Stimulated activated naive CD4-positive, alpha-beta T cell treated with Interleukin-2 at 50 U/mL for 16 hours (primary cell): ENCODE data around the gene CLDN6.

Experiments used
- DNase-seq: peaks from one replicate; lab custom pipeline; 2025; lab: John Stamatoyannopoulos, UW

CLDN6 gene

DNA sequence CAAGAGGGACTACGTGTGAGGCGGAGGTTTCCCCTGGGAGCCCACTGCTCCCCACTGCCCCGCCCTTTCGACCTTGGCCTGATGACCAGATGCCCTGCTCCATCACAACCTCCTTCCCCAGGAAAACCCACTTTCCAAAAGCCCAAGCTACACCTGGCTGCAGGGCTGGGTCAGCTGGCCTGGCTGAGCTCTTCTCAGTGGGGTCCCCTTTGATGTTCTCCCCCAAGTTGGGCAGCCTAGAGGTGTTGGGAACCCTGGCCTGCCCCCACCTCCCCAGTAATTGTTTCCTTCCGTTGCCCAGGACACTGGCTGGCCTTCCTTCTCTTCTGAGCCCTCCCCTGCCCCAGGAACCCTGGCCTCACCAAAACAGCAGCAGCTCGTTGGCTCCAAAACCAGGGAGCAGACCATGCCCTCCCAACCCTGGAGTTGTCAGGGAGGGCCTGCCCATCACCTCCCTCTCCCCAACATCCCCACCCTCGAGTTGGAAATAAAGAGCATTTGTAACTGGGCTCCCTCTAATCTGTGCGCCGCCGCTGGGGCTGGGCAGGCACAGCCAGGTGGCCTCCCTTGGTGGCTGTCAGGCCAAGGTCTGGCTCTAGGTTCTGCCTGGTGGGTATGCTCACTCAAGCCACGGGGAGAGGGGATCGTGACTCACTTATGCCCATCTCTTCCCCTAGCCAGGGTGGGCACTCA, 3.8 kb downstream of the CLDN6 start:
- DNase-seq, result no peak

DNA sequence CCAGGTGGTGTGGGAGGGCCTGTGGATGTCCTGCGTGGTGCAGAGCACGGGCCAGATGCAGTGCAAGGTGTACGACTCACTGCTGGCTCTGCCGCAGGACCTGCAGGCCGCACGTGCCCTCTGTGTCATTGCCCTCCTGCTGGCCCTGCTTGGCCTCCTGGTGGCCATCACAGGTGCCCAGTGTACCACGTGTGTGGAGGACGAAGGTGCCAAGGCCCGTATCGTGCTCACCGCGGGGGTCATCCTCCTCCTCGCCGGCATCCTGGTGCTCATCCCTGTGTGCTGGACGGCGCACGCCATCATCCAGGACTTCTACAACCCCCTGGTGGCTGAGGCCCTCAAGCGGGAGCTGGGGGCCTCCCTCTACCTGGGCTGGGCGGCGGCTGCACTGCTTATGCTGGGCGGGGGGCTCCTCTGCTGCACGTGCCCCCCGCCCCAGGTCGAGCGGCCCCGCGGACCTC, 4.5 kb downstream of the CLDN6 start:
- no peak for DNase-seq

DNA sequence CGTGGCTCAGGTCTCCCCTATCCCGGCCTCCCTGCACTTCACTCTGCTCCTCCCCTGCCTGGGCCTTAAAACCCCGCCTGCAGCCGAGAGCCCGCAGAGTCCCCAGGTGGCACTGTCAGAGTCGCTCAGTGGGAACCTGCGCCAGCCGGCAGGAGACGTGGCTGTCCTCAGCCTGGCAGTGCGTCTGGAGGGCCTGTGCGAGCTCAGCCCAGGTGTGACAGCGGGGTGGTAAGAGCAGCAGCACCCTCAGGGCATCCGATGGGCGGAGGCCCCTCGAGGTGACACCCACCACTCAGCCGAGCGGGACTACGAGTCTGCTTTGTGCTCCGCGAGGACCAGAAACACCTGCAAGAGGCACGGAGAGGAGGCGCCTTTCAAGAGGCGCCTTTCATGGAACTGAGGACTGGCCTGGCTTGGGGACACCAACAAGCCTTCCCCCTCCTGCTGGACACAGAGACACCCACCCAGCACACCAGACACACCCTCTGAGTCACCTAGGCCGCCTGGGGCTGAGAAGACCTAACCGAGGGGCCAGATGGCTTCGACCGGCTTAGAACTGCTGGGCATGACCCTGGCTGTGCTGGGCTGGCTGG, 5.1 kb downstream of the CLDN6 start, which contains the start of gene CLDN9:
Gene CLDN9 (plus strand): TSS at position 96 of the 593 bp plus-strand sequence. CDS start 440 bp downstream, at position 536.
- no peak for DNase-seq

DNA sequence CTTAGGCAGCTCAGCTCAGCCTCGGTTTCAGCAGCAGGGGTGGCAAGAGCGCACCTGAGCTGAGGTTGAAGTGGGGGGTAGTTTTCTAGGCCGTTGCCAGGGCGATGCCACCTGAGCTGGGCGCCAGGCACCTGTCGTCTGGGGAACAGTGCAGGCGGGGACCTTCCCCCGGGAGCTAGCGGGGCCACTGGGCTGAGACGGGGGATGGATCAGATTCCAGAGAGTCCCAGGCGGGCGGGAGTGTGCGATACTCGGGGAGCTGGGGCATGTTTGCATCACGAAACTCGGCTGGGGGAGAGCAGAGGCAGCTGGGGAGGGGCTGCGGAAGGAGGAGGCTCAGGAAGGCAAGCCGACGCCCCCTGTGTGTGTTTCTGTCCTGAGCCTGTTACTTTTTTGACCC, 5.7 kb downstream of the CLDN6 start:
- DNase-seq, result no peak

DNA sequence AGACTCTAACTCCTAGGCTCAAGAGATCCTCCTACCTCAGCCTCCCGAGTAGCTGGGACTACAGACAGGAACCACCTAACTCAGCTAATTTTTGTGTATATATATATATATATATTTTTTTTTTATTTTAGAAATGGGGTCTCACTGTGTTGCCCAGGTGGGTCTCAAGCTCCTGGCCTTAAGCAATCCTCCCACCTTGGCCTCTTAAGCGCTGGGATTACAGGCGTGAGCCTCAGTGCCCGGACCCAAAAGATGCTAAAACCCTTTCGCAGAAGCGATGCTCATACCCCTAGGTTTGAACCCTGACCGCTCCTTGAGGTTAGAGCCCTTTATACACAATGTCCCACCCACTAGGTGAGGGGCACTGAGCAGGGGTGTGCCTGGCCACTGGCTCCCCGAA, 7.5 kb downstream of the CLDN6 start:
- no peak for DNase-seq

- DNase-seq, result no peak
Measured at GRCh38 chr16:3009568-3010390, 8.2 kb downstream of the CLDN6 start.

DNA sequence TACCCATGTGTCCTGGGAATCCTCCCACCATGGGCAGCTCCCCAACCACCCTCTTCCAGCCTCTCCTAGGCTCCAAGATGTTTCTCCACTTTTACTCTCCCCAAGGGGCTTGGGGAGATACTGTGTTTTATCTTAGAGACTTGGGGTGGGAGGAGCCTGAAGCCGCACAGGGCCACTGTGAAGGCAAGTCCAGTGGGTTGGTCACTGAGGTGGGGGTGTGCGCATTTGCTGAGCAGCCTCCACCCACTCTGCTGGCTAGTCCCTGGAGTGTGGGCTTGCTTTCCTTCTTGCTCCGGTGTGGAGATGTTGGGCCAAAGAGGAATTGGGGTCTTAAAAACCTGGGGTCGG, 9.3 kb downstream of the CLDN6 start:
- DNase-seq, result no peak

DNA sequence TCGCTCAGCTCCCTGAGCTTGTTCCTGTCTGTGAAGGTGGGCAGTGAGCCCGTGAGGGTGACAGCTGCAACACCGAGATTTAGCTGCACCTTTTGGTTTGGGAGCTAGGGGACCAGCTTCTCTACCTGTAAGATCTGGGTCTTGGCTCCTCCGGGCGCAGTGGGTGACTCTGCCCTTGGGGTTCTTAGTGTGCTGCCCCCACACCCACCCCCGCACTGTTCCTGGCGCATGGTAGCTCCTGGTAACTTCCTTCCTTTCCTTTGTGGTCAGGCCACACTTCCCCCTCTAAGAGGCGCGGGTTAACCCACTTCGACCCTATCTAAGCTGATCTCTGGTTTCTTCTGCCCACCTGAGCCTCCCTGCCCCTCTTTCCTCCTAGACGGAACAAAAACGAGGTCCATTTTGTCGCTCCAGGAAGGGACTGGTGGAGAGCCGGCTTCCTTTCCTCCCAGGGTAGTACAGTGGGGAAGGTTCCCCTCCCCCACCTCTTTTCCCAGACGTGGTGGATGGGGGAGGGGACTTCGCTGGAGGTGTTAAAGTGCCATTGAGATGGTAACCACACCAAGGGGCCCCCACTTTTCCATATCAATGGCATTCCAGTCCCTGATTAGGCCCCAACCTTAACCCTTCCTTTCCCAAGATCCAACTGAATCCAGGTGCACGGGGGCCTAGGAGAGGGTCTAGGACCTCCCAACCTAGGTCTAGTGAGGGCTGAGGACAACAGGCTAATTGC, 9.9 kb downstream of the CLDN6 start:
- DNase-seq, result no peak

GRCh38 chr16:3007059-3007956, 10.7 kb downstream of the CLDN6 start:
- DNase-seq, result no peak

DNA sequence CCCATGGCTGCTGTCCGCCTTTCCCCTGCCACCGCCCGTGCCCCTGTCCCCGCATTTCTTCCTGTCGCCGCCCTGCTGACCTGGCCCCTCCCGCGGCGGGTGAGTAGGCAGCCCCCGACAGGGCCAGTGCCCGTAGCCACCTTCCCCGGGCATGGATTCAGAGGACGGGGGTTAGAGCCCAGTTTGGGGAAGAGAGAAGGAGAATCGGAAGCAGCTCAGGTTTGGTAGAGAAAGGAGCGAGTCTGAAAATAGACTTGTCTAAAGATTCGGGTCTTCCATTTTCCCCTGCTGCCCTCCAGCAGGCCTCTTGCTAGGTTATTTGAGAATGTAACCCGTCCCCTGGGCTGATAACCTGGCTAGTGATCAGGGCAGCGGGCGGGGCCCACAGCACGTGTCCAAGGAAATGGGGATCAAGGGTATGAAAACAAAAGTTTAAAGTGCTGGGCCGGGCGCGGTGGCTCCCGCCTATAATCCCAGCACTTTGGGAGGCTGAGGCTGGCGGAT, 13.2 kb downstream of the CLDN6 start:
- DNase-seq, result no peak

DNA sequence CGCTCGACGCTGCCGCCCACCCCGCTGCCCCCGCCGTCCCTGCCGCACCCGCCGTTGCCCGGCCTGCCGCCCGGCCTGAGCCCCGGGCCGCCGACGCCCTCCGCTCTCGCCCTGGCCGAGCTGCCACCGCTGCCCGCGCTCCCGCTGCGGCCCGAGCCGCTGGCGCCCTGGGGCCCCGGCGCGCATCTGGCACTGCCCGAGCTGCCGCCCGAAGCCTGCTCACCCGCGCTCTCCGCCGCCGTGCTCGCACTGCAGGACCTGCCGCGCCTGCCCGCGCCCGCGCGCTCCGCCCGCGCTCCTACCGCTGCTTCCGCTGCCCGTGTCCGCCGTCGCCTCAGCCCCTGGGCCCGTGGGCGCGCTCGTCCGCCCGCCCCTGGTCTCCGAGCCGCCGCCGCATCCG, 13.7 kb downstream of the CLDN6 start:
- no peak for DNase-seq

DNA sequence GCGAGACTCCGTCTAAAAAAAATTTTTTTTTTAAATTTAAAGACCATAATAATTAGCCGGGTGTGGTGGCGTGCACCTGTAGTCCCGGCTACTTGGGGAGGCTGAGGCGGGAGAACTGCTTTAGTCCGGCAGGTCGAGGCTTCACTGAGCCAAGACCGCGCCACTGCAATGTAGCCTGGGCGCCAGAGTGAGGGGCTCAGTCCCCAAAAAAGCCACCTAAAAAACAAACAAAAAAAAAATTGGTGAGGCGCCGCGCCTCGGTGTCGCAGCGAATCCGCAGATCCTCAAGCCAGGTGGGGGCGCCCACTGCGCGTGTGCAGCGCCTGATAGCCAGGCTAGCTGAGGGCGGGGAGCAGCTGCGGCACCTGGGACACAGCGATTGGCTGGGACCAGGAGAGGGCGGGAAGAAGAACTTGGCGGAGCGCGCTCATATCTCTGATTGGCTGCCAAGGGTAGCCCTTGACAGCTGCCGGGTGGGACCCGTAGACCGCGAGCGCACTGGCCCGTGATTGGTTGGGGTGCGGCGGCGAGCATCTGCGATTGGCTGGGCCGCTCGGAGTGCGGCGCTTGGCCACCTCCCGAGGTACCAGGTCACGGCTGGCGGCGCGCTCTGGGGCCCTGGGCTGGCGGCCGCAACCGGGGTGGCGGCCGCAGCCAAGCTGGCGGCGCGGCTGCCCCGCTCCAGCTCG, 14.3 kb downstream of the CLDN6 start:
- peak; percentile 98 for DNase-seq

DNA sequence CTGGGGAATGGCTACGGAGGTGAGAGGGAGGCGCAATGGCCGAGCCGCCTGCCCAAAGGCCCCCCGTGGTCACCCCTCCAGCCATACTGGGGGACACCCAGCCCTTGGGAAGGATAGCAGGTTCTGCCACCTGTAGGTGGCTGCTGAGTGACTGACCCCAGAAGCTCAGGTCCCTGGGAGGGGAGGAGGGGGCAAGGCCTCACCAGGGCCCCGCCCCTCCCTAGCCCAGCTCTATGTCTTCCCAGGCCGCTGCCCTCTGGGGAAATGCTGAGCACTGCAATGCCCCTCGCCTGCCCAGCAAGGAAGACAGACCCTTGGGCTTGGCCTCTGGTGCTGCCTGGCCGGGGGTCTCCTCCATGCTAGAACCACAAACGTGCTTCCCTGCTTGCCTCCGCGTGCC, 16.7 kb downstream of the CLDN6 start:
- DNase-seq, result no peak

DNA sequence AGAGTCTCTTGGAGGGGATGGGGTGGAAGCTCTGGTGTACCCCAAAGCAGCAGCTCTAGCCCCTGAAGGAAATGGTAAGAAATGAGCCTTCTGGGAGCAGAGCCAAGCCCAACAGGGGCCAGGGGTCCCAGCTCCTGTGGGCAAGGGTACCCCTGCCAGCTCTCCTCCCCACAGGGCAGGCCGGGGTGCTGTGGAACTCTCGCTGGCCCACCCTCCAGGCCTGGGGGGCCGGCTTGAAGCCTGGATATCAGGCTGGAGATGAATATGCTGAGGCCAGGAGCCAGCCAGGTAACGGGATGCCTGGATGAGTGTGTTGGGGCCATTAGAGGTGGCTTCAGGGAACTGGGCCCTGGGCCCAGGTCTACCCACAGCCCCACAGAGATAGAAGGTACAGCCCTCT, 17.4 kb downstream of the CLDN6 start:
- DNase-seq, result no peak

DNA sequence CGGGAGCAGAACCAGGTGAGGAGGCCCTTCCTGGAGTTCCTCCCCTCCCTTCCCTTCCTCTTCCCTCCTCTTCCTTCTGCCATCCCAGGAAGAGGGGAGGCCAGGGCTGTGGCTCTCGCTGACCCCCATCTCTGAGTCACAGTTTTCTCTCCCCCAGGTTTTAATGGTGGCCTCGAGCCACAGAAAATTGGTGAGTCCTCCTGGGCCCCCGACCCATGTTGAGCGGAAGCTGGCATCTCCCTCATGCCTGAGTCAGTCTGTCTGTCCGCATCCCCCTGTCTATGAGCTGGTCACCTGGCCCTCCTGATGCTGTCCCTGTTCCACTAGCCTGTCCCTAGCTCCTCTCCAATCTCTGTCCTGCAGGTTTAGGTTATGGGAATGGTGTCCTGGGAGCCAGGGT, 18.1 kb downstream of the CLDN6 start:
- no peak for DNase-seq

- DNase-seq, result no peak
Measured at GRCh38 chr16:2996298-2996697, 21.7 kb downstream of the CLDN6 start.

GRCh38 chr16:2992383-2993081, 25.5 kb downstream of the CLDN6 start:
- DNase-seq, result no peak

- DNase-seq, result no peak
Measured at GRCh38 chr16:2991566-2992261, 26.3 kb downstream of the CLDN6 start.

DNA sequence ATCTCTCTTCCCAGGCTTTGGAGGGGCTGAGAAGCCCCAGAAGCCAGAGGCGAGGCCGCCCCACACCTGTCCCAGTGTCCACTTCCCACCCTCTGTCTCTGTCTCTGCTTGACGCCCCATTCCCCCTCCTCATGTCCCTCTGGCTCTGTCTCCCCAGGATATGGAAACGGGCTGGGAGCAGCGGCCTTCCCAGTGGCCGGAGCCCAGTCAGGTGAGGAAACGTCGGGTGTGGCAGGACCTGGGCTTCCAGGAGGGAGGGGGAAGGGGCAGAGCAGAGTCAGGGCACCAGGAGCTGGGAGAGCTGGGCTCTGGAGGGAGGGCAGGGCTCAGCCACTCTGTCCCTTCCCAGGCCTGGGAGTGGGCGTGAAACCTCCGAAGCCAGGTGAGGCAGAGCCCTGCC, 27.1 kb downstream of the CLDN6 start:
- no peak for DNase-seq
